Stomach (tissue), 9 donors: Measurements from ENCODE around the gene TCFL5. TPM values are rescaled to one million over a fixed set of nuclear protein-coding genes. Genes with fewer than 3 reads are reported as not detected.
"Not testable (repeated sequence)": the region's sequence is repeated elsewhere in the genome, so short reads cannot be mapped to it uniquely, and the experiment has no call there.

Source experiments
- DNase-seq, 2 donors: peaks; one replicate each; pipeline versions ENCODE4 v3.0.0 to v3.0.0-alpha.2; 2013 to 2019
- H3K27ac ChIP-seq, 5 donors: fragments of 200-600 bp in 4 of 5; sonication (generic) in 4 of 5; one replicate each; pipeline ENCODE4 v1.5.1; 2013 to 2019; ENCODE audit warnings: mild to moderate bottlenecking in 1 of 5, moderate library complexity in 1 of 5
- H3K27me3 ChIP-seq, 3 donors: fragments of 200-600 bp; sonication (generic); one replicate each; pipeline ENCODE4 v1.5.1; 2017 to 2019; ENCODE audit warnings: mixed run types in 1 of 3
- H3K36me3 ChIP-seq, 4 donors: fragments of 200-600 bp; sonication (generic); 1 replicate in 3 of 4; 2 replicates in 1 of 4; pipeline ENCODE4 v1.5.1; 2016 to 2019
- H3K4me1 ChIP-seq, 4 donors: fragments of 200-600 bp; sonication (generic); one replicate each; pipeline ENCODE4 v1.5.1; 2016 to 2019
- H3K4me3 ChIP-seq, 4 donors: fragments of 200-600 bp; sonication (generic) in 3 of 4; one replicate each; pipeline ENCODE4 v1.5.1; 2016 to 2019; ENCODE audit warnings: mild to moderate bottlenecking in 1 of 4
- H3K9me3 ChIP-seq, 4 donors: fragments of 200-600 bp; sonication (generic); one replicate each; pipeline ENCODE4 v1.5.1; 2016 to 2019
- EP300 ChIP-seq: sonication (generic); formaldehyde crosslinking; IDR thresholded peaks from one replicate; pipeline ENCODE4 v1.6.1; 2017; ENCODE audit warnings: antibody characterized with exemption
- POLR2A ChIP-seq, 4 donors: fragments of 450-650 bp; IDR thresholded peaks; one replicate each; pipeline ENCODE4 v1.6.1; 2016; ENCODE audit warnings: antibody characterized with exemption in 4 of 4, control low read depth in 2 of 4, mild to moderate bottlenecking in 1 of 4, moderate library complexity in 1 of 4
- POLR2AphosphoS5 ChIP-seq, 3 donors: sonication (generic); formaldehyde crosslinking; IDR thresholded peaks; one replicate each; pipeline ENCODE4 v1.6.1; 2016; ENCODE audit warnings: antibody characterized with exemption in 3 of 3
- WGBS, 5 donors: extraction: QIAGEN DNeasy Blood & Tissue Kit in 3 of 5; methylation state at CpG; one replicate each; pipeline versions ENCODE4 v1.1.5 to v1.1.7; 2013 to 2018; 5-methylcytosine and 5-hydroxymethylcytosine counted together
- intact Hi-C: fragments of 100-400 bp; cut with DNase I; formaldehyde crosslinking; loops from one replicate; pipeline ENCODE4 v1.15.1; 2023; ENCODE audit warnings: low total_unique reads
- polyA plus RNA-seq, 3 donors: library from polyadenylated mRNA; stranded (reverse); fragments of 200-250 nt; gene quantifications; one replicate each; pipeline ENCODE4 v1.2.3, GENCODE V29; 2013
- total RNA-seq, 5 donors: library from RNA; depleted of rRNA; stranded (reverse); fragments of >200 nt; gene quantifications; one replicate each; pipeline versions ENCODE4 v1.1.0 to v1.2.3, GENCODE V29; 2014 to 2016
- TF ChIP-seq, protein P1 (sequence below), 7 experiments: fragments of 450-650 bp in 4 of 7; fragments of 200-600 bp in 3 of 7; sonication (generic) in 3 of 7; IDR thresholded peaks; one replicate each; pipeline ENCODE4 v1.5.1; 2016 to 2019; ENCODE audit warnings: antibody characterized with exemption in 7 of 7, control low read depth in 2 of 7, mild to moderate bottlenecking in 1 of 7
- donor health status: healthy with polysubstance abuse.
- donor health status: Bipolar disorder and iron deficiency.
- donor health status: healthy.

The TCFL5 gene
- total and polyA plus RNA-seq, 8 donors: 3.0 to 29.5 (median 5.7) TPM

DNA sequence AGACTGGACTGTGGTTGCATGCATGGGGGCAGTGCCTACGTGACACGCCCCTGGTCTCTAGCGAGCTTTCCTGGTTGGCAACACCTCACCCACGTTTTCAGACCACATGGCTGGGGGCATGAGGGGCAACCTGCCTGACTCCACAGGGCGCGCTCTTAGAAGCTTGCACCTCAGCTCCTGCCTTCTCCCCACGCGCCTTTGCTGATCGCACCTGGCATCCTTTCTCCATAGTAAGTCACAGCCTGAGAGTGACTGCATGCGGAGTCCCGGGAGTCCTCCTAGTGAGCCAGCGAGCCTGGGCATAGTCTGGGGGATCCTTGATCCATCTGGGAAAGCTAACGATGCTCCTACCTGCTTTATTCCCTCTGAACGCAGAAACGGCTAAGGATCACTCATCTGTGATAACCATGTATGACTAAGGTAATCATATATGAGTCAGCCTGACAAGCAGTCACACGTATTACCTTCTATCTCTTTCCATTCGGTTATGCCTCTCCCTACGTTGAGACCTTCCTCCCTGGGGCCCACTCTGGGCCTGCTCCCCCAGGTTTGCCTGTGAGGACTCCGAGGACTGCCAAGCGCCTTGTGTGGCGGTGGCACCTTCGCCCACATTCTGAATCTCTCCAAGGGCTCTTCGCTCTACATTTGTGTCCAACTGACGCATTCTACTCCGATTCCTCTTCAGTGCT lies 4.5 kb downstream of the TCFL5 start:
- Histone ChIP-seq H3K27me3 (peaks cover 0 to 4% (median 0%) of the 10 kb centered on the region in 3 donors), H3K4me1 (peaks cover 8 to 18% (median 12%) of the 10 kb centered on the region in 4 donors), H3K4me3 (no peak overlapping the region), H3K36me3 (peaks cover 9 to 56% (median 47%) of the 10 kb centered on the region in 4 donors), H3K9me3 (no peaks in the 10 kb centered on the region), H3K27ac (no peak overlapping the region)
- no peak for DNase-seq
- TF ChIP-seq EP300 (no peak), POLR2A (IDR thresholded peaks at IDR 0.05) (no peak), POLR2AphosphoS5 (IDR thresholded peaks at IDR 0.05) (no peak)
- TF ChIP-seq, protein P1, sequence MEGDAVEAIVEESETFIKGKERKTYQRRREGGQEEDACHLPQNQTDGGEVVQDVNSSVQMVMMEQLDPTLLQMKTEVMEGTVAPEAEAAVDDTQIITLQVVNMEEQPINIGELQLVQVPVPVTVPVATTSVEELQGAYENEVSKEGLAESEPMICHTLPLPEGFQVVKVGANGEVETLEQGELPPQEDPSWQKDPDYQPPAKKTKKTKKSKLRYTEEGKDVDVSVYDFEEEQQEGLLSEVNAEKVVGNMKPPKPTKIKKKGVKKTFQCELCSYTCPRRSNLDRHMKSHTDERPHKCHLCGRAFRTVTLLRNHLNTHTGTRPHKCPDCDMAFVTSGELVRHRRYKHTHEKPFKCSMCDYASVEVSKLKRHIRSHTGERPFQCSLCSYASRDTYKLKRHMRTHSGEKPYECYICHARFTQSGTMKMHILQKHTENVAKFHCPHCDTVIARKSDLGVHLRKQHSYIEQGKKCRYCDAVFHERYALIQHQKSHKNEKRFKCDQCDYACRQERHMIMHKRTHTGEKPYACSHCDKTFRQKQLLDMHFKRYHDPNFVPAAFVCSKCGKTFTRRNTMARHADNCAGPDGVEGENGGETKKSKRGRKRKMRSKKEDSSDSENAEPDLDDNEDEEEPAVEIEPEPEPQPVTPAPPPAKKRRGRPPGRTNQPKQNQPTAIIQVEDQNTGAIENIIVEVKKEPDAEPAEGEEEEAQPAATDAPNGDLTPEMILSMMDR (IDR thresholded peaks at IDR 0.05): no peak
- intact Hi-C loops: no loop called here
- WGBS, 5 donors: 87 to 91% (median 90%) methylated on average over 23 to 25 of the region's 25 CpGs

DNA sequence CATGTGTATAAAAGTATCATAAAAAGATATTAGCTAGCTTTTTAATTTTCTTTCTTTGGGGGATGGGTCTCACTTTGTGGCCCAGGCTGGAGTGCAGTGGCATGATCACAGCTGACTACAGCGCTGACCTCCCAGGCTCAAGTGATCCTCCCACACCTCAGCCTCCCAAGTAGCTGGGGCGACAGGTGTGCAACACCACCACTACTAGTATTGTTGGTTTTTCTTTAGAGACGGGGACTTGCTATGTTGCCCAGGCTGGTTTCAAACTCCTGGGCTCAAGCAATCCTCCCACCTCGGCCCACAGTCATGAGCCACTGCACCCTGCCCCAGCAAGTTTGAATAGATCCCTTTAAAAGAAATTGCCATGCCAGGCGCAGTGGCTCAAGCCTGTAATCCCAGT lies 6.5 kb downstream of the TCFL5 start:
- intact Hi-C loops: no loop called here
- H3K27ac ChIP-seq: no peak overlapping the region

GRCh38 chr20:62854121-62854520 lies 7.5 kb downstream of the TCFL5 start:
- Histone ChIP-seq H3K9me3 (no peaks in the 10 kb centered on the region), H3K4me3 (no peak overlapping the region), H3K4me1 (peaks cover 0 to under 1% (median 0%) of the 10 kb centered on the region in 4 donors), H3K27me3 (no peaks in the 10 kb centered on the region), H3K27ac (no peak overlapping the region), H3K36me3 (peaks cover 9 to 75% (median 56%) of the 10 kb centered on the region in 4 donors)
- TF ChIP-seq EP300 (no peak), POLR2AphosphoS5 (IDR thresholded peaks at IDR 0.05) (no peak), POLR2A (IDR thresholded peaks at IDR 0.05) (no peak)
- TF ChIP-seq, protein P1 (IDR thresholded peaks at IDR 0.05): no peak
- no peak for DNase-seq
- WGBS, 5 donors: 94 to 99% (median 96%) methylated on average over 13 of the region's 13 CpGs
- intact Hi-C loops: no loop called here

More for the DNA sequence above, 6.5 kb downstream of the TCFL5 start:
- no peak overlapping the region for H3K4me3 ChIP-seq
- TF ChIP-seq POLR2A (IDR thresholded peaks at IDR 0.05) (no peak), POLR2AphosphoS5 (IDR thresholded peaks at IDR 0.05) (no peak), EP300 (no peak)
- TF ChIP-seq, protein P1 (IDR thresholded peaks at IDR 0.05): no peak
- peaks cover 9 to 69% (median 56%) of the 10 kb centered on the region in 4 donors for H3K36me3 ChIP-seq
- no peaks in the 10 kb centered on the region for H3K27me3 ChIP-seq
- peaks cover under 1 to 9% (median 4%) of the 10 kb centered on the region in 4 donors for H3K4me1 ChIP-seq
- no peaks in the 10 kb centered on the region for H3K9me3 ChIP-seq
- 82 to 98% (median 96%) methylated on average over 5 of the region's 5 CpGs for WGBS, 5 donors
- no peak for DNase-seq

- H3K4me3 ChIP-seq, intact Hi-C loops, H3K27ac ChIP-seq, H3K27me3 ChIP-seq, H3K9me3 ChIP-seq, H3K4me1 ChIP-seq, DNase-seq: not testable (repeated sequence)
- 88 to 91% (median 90%) methylated on average over 6 of the region's 6 CpGs for WGBS, 5 donors
- peaks cover 9 to 75% (median 55%) of the 10 kb centered on the region in 4 donors for H3K36me3 ChIP-seq
Observed at GRCh38 chr20:62853304-62853703, 8.3 kb downstream of the TCFL5 start.

DNA sequence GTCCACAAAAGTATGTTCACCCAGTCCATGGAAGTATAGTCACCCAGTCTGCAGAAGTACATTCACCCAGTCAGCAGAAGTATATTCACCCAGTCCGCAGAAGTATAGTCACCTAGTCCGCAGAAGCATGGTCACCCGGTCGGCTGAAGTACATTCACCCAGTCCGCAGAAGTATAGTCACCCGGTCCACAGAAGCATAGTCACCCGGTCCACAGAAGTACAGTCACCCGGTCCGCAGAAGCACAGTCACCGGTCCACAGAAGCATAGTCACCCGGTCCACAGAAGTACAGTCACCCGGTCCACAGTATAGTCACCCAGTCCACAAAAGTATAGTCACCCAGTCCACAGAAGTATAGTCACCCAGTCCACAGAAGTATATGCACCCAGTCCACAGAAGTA lies 8.8 kb downstream of the TCFL5 start:
- WGBS, 5 donors: 92 to 100% (median 95%) methylated on average over 10 to 12 of the region's 12 CpGs
- no peak for DNase-seq

More for the DNA sequence above, 8.8 kb downstream of the TCFL5 start:
- Histone ChIP-seq H3K9me3 (no peaks in the 10 kb centered on the region), H3K27me3 (no peaks in the 10 kb centered on the region), H3K36me3 (peaks cover 9 to 72% (median 54%) of the 10 kb centered on the region in 4 donors), H3K4me1 (no peaks in the 10 kb centered on the region), H3K4me3 (no peak overlapping the region), H3K27ac (no peak overlapping the region)
- TF ChIP-seq, protein P1 (IDR thresholded peaks at IDR 0.05): no peak
- no peak for TF ChIP-seq EP300
- TF ChIP-seq POLR2AphosphoS5 (IDR thresholded peaks at IDR 0.05): no peak
- TF ChIP-seq POLR2A (IDR thresholded peaks at IDR 0.05): no peak
- intact Hi-C loops: no loop called here
